Progenitor cell of endocrine pancreas (in vitro differentiated cells): ENCODE results near the gene NPIPA3. TPM values are rescaled to one million over a fixed set of nuclear protein-coding genes. Genes with fewer than 3 reads are reported as not detected.
A peak's percentile ranks its signal among the peaks of the same experiment; 100 is the strongest.
"Not testable (repeated sequence)": the region's sequence is repeated elsewhere in the genome, so short reads cannot be mapped to it uniquely, and the experiment has no call there.

Experiments used
- DNase-seq: peaks from one replicate; pipeline ENCODE4 v3.0.0; 2021; ENCODE audit warnings: low spot score; ENCODE audit not compliant: unreplicated experiment
- H3K27ac Mint-ChIP-seq: 2 replicates; pipeline ENCODE4 v1.8.0; 2021; ENCODE audit warnings: mild to moderate bottlenecking, moderate library complexity, mixed read lengths
- H3K27me3 Mint-ChIP-seq: 2 replicates; pipeline ENCODE4 v1.8.0; 2021; ENCODE audit warnings: mixed read lengths
- H3K36me3 Mint-ChIP-seq: 2 replicates; pipeline ENCODE4 v1.8.0; 2022; ENCODE audit warnings: mixed read lengths; ENCODE audit not compliant: insufficient read depth
- H3K4me1 Mint-ChIP-seq: 2 replicates; pipeline ENCODE4 v1.8.0; 2021; ENCODE audit warnings: low read depth, mixed read lengths
- H3K4me3 Mint-ChIP-seq: 2 replicates; pipeline ENCODE4 v1.8.0; 2021; ENCODE audit warnings: low read depth, mild to moderate bottlenecking, moderate library complexity, mixed read lengths
- H3K9me3 Mint-ChIP-seq: 2 replicates; pipeline ENCODE4 v1.8.0; 2021; ENCODE audit warnings: low read depth, mixed read lengths
- long read RNA-seq: library from polyadenylated mRNA; unstranded; transcript quantifications from one replicate; pipeline ENCODE4 v2.0.0, GENCODE V29; 2020
- total RNA-seq: library from RNA; stranded (reverse); gene quantifications from 2 replicates; pipeline ENCODE4 v1.2.1, GENCODE V29; 2021
- TF ChIP-seq, protein P1 (sequence below): fragments of 200-600 bp; sonication (generic); IDR thresholded peaks from one replicate; pipeline ENCODE4 v1.5.0; 2021; ENCODE audit warnings: antibody characterized with exemption, mild to moderate bottlenecking; ENCODE audit not compliant: unreplicated experiment

Gene NPIPA3
- 0.95 and 1.3 TPM in 2 replicates for total RNA-seq
- long read RNA-seq, result 0 reads

GRCh38 chr16:14703156-14704011, at the start of gene NPIPA3:
TSS of gene NPIPA3 (plus strand) at chr16:14703411. CDS start at chr16:14708944, 5,533 bp downstream.
- not testable (repeated sequence) for H3K9me3 Mint-ChIP-seq, H3K36me3 Mint-ChIP-seq, DNase-seq, H3K4me1 Mint-ChIP-seq, H3K27me3 Mint-ChIP-seq, H3K27ac Mint-ChIP-seq, H3K4me3 Mint-ChIP-seq

- Mint-ChIP-seq H3K27ac (peak overlapping the region; percentile 69), H3K4me3 (no peak overlapping the region), H3K9me3 (peaks cover 6% of the 10 kb centered on the region), H3K36me3 (peaks cover 32% of the 10 kb centered on the region), H3K27me3 (no peaks in the 10 kb centered on the region), H3K4me1 (peaks cover 27% of the 10 kb centered on the region)
- TF ChIP-seq, protein P1, sequence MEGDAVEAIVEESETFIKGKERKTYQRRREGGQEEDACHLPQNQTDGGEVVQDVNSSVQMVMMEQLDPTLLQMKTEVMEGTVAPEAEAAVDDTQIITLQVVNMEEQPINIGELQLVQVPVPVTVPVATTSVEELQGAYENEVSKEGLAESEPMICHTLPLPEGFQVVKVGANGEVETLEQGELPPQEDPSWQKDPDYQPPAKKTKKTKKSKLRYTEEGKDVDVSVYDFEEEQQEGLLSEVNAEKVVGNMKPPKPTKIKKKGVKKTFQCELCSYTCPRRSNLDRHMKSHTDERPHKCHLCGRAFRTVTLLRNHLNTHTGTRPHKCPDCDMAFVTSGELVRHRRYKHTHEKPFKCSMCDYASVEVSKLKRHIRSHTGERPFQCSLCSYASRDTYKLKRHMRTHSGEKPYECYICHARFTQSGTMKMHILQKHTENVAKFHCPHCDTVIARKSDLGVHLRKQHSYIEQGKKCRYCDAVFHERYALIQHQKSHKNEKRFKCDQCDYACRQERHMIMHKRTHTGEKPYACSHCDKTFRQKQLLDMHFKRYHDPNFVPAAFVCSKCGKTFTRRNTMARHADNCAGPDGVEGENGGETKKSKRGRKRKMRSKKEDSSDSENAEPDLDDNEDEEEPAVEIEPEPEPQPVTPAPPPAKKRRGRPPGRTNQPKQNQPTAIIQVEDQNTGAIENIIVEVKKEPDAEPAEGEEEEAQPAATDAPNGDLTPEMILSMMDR, result no peak
- no peak for DNase-seq
Observed at GRCh38 chr16:14658063-14658462, 45.1 kb upstream of the NPIPA3 start.

- TF ChIP-seq, protein P1, result no peak
- Mint-ChIP-seq H3K27ac (peak overlapping the region; percentile 57), H3K4me1 (peaks cover 9% of the 10 kb centered on the region), H3K36me3 (peaks cover 24% of the 10 kb centered on the region), H3K9me3 (no peaks in the 10 kb centered on the region), H3K4me3 (no peak overlapping the region), H3K27me3 (no peaks in the 10 kb centered on the region)
- DNase-seq, result no peak
Observed at GRCh38 chr16:14667347-14668266, 35.6 kb upstream of the NPIPA3 start.

DNA sequence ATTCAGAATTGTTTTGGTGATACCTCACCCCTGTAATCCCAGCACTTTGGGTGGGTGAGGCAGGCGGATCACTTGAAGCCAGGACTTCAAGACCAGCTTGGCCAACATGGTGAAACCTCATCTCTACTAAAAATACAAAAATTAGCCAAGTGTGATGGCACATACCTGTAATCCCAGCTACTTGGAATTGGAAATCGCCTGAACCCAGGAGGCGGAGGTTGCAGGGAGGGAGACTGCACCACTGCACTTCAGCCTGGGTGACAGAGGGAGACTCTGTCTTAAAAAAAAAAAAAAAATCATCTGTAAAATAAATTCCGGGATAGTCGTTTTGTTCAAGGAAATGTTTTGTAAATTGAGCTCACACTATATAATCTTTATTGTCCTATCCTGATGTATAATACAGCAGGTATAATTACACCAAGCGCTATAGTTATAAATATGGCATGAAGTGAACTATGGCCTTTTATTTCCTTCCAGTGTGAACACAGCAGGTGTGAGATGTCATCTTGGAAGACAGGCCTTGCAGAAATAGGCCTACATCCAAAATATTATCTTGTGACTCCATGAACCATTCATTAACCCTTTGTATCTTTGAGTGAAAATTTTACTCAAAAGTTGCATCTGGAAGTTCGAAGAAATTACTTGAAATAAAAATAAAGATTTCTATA, 34.5 kb upstream of the NPIPA3 start:
- DNase-seq, result no peak
- Mint-ChIP-seq H3K36me3 (peaks cover 20% of the 10 kb centered on the region), H3K27me3 (no peaks in the 10 kb centered on the region), H3K4me1 (peaks cover 7% of the 10 kb centered on the region), H3K27ac (no peak overlapping the region), H3K4me3 (no peak overlapping the region), H3K9me3 (no peaks in the 10 kb centered on the region)
- TF ChIP-seq, protein P1, result no peak

GRCh38 chr16:14669776-14670175, 33.4 kb upstream of the NPIPA3 start:
- H3K27ac Mint-ChIP-seq, result no peak overlapping the region
- TF ChIP-seq, protein P1, result no peak
- no peaks in the 10 kb centered on the region for H3K9me3 Mint-ChIP-seq
- no peaks in the 10 kb centered on the region for H3K27me3 Mint-ChIP-seq
- H3K4me1 Mint-ChIP-seq, result peaks cover 7% of the 10 kb centered on the region
- peaks cover 13% of the 10 kb centered on the region for H3K36me3 Mint-ChIP-seq
- DNase-seq, result no peak
- no peak overlapping the region for H3K4me3 Mint-ChIP-seq
